ENCODE measurements around the gene SLC16A2. TPM values are rescaled to one million over a fixed set of nuclear protein-coding genes. Genes with fewer than 3 reads are reported as not detected.

The SLC16A2 gene
- 0.13 and 0.53 TPM in 2 replicates for total RNA-seq (2014; rRNA removed; shearing (Covaris generic))
- polyA plus RNA-seq (2015; cell fraction: cytosol; rRNA removed): 0.27 and 0.52 TPM in 2 replicates
- polyA plus RNA-seq (2015; cell fraction: nucleus; rRNA removed): 0.30 and 0.37 TPM in 2 replicates

DNA sequence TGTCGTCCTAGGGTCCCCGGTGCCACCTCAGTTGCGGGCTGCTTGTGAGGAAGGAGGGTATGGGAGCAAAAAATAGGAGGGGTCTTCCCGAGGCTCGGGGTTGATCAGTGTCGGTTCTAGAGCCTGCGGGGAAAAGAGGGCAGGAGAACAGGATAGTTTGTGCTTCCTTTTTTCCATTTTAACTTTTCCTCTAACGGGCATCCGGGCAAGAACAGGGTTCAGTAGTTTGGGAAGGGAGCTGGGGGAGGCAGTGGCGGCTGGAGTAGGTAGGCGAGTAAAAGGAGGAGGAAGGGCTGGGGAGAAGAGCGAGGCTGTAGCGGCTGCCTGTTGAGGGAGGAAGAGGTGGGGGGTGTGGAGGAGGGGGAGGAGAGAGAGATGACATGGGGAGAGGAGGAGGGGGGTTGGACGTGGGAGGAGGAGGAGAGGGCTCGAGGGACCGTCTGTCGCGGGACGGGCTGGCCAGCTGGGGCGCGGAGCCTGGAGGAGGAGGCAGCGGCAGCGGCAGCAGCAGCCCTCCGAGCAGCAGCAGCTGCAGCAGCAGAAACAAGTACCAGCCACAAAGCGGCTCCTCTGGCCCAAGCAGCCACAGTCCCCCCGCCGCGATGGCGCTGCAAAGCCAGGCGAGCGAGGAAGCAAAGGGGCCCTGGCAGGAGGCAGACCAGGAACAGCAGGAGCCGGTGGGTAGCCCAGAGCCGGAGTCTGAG lies at the start of gene SLC16A2:
SLC16A2 (plus strand) TSS at position 458 of the 704 bp plus-strand sequence; CDS start at position 603, 145 bp downstream.
- in situ Hi-C loops (cut with HindIII; ENCODE audit: low pct_unique_long_range_greater_than_20kb, low sequenced_read_pairs): no loop called here

DNA sequence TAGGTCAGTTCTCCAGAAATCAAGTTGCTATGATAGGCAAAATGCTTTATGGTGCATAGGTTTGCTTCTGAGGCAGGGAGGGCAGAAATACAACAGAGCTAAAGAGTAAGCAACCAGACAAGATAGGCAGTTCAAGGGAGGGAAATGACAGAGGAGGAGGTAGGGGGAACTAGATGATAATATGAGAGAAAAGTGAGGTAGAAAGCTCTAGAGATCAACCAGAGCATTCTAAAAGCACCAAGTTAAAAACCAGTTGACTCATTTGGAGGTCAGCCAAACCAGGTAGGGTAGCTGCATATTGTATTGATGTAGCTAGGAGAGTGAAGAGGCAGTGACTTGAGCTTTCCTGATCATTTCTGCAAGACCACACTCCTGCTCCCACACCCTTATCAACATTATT lies 49.0 kb upstream of the SLC16A2 start:
- DNase-seq (ENCODE audit: low read depth, low spot score): no peak
- in situ Hi-C loops (cut with HindIII; ENCODE audit: low pct_unique_long_range_greater_than_20kb, low sequenced_read_pairs): no loop called here

More for the DNA sequence above, at the start of gene SLC16A2:
- peak; percentile 9 for DNase-seq (ENCODE audit: low read depth, low spot score)

DNA sequence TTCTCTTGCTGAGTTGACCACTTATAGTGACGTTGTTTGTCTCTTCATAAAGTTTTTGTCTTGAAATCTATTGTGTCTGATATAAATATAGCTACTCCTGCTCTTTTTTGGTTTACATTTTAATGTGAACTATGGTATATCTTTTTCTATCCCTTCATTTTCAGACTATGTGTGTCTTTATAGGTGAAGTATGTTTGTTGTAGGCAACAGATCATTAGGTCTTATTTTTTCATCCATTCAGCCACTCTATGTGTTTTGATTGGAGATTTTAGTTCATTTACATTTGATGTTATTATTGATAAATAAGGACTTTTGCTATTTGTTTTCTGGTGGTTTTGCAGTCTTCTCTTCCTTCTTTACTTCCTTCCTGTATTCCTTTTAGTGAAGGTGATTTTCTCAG lies 44.0 kb upstream of the SLC16A2 start:
- in situ Hi-C loops (cut with HindIII; ENCODE audit: low pct_unique_long_range_greater_than_20kb, low sequenced_read_pairs): no loop called here
- no peak for DNase-seq (ENCODE audit: low read depth, low spot score)

DNA sequence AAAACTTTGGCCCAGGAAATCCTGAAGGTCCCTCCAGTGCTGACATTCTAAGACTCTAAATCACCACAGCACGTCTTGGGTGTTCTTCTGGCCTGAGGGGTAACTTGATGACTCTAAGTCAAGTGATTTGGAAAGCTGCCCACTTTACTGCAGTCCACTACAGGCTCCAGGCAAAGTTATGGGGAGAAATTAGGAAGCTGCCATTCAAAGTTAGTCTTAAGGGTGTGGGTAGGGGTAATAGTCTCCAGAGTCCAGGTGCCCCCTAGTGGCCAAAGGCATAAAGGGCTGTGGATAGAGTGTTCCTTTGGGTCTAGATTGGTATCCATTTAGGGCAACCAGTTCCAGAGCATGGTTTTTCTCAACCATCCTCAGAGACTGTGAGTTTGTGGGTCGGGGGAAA lies 38.7 kb upstream of the SLC16A2 start:
- in situ Hi-C loops (cut with HindIII; ENCODE audit: low pct_unique_long_range_greater_than_20kb, low sequenced_read_pairs): no loop called here
- peak; percentile 86 for DNase-seq (ENCODE audit: low read depth, low spot score)

DNA sequence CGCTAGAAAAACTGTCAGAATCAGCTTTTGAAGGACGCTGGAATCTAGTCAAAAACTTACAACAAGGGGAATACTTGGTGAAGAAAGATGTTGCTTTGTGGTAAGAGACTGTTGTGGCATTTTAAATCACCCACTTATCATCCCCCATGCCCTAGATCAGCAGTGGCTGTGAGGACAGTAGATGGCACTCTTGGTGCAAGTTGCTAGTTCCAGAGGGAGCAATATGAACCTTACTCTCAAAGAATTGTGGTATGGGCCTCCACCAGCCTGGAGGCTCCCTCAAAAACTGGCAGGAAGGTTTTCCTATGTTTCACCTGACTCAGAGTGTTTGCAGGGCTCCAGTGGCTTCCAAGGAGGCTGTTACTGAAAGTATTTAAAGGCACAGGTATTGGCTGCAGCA lies 37.7 kb upstream of the SLC16A2 start:
- in situ Hi-C loops (cut with HindIII; ENCODE audit: low pct_unique_long_range_greater_than_20kb, low sequenced_read_pairs): no loop called here
- DNase-seq (ENCODE audit: low read depth, low spot score): peak; percentile 63

DNA sequence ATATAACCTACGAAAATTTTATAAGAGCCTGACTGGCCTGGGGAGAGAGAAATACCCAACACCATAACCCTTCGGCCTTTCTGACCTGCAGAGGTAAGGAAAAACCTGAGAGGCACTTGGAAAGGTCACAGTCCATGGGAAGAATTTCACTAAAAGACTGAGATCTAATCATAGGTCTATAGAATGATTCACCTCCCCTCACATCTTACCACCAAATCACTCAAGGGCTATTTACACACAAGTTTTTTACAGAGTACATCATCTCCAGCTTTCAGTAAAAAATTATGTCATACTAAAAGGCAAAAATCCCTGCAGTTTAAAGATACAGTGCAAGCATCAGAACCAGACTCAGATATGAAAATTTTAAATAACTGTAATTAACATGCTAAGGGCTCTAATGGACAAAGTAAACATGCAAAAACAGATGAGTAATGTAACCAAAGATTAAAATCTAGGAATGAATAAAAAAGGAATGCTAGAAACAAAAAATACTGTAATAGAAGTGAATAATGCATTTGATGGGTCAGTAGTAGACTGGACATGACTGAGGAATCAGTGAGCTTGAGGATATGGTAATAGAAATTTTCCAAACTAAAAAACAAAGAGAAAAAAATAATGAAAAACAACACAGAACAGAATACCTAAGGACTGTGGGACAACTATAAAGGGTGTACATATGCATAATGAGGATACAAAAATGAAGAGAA lies 32.1 kb upstream of the SLC16A2 start:
- in situ Hi-C loops (cut with HindIII; ENCODE audit: low pct_unique_long_range_greater_than_20kb, low sequenced_read_pairs): no loop called here
- no peak for DNase-seq (ENCODE audit: low read depth, low spot score)

DNA sequence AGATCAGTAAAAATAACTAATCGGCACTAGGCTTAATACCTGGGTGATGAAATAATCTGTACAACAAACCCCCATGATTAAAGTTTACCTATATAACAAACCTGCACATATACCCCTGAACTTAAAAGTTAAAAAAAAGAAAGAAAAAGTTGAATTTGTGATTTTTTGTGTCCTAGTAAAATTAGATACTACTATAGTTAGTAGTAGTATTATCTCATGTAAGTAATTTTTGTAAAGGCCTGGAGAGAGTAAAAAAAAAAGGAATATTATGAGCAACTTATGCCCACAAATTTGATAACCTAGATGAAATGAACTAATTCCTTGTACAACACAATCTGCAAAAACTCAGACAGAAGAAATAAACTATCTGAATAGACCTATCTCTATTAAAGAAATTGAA lies 25.7 kb upstream of the SLC16A2 start:
- in situ Hi-C loops (cut with HindIII; ENCODE audit: low pct_unique_long_range_greater_than_20kb, low sequenced_read_pairs): no loop called here
- no peak for DNase-seq (ENCODE audit: low read depth, low spot score)

DNA sequence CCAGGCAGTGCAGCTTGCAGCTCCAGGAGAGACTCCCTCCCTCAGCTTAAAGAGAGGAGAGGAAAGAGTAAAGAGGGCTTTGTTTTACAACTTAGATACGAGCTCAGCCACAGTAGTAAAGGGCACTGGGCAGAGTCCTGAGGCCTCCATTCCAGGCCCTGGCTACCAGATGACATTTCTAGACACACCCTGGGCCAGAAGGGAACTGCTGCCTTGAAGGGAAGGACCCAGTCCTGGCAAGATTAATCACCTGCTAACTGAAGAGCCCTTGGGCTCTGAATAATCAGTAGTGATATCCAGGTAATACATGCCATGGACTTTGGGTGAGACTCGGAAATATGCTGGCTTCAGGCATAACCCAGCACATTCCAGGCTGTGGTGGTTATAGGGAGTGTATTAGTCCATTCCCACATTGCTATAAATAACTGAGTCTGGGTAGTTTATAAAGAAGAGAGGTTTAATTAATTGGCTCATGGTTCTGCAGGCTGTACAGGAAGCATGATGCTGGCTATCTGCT lies 15.3 kb upstream of the SLC16A2 start:
- in situ Hi-C loops (cut with HindIII; ENCODE audit: low pct_unique_long_range_greater_than_20kb, low sequenced_read_pairs): no loop called here
- DNase-seq (ENCODE audit: low read depth, low spot score): no peak

DNA sequence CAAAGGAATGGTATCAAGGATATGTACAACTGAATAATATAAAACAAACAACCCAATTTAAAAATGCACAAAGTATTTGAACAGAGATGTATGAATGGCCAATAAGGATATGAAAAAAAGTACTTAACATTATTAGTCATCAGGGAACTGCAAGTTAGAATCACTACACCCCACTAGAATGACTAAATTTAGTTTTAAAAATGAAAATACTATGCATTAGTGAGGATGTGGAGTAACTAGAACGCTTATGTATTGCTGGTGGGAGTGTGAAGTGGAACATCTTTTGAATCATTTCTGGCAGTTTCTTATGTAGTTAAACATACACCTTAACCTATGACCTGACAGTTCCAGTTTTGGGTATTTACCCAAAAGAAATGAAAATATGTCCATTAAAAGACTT lies 13.0 kb upstream of the SLC16A2 start:
- no peak for DNase-seq (ENCODE audit: low read depth, low spot score)

DNA sequence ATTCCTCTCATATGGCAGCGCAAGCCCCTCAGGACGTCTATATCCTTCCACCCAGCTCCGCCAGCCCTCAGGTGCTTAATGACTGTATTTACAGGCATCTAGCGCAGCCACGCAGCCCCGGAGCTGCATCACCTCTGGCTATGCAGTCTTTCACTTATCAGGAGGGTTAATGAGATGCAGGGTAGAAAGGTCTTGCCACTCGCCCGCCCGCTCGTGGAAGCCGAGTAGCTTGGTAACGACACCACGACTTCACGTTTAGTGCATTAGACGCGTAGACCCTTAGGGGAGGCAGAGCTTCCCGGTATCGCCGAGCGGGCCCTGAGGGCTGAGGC lies 1.5 kb upstream of the SLC16A2 start:
- in situ Hi-C loops (cut with HindIII; ENCODE audit: low pct_unique_long_range_greater_than_20kb, low sequenced_read_pairs): no loop called here

More for the DNA sequence above, 13.0 kb upstream of the SLC16A2 start:
- in situ Hi-C loops (cut with HindIII; ENCODE audit: low pct_unique_long_range_greater_than_20kb, low sequenced_read_pairs): no loop called here

DNA sequence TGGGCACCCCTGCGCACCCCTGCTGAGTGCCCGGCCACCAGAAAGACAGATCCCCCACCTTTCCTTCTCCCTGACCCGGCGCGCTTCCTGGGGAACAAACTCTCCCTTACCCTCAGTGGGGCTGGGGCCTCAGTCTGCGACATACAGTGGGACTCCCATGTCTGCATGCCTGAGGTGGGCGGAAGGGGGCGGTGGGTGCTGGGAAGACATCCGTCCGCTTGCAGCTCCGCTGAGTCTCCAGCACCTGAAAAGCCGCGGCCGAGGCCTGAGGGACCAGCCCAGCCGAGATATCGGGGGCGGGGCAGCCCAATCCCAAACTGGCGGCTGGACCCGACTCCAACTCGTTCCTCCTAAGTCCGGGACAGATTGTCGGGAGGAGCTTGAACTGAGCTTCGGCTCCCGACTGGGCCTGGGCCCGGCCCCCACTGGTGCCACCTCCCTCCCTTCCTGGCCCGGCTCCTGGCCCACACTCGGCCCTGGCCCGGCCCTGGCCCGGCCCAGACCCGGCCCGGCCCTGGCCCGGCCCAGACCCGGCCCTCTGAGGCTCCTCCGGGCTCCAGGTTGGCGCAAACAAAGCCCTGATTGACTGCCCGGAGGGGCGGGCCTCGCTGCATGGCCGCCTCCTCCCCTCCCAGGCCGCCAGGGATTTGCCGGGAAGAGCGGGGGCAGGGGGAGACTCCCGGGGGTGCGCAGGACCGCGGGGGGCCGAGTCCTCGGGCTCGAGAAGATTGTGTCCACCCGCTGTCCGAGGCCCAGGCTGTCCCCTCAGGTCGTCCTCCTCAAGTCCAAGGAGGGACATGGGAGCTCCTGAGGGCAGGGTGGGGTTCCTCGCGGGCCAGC lies 877 bp upstream of the SLC16A2 start:
- DNase-seq (ENCODE audit: low read depth, low spot score): peak; percentile 14
- in situ Hi-C loops (cut with HindIII; ENCODE audit: low pct_unique_long_range_greater_than_20kb, low sequenced_read_pairs): no loop called here

More for the DNA sequence above, 1.5 kb upstream of the SLC16A2 start:
- DNase-seq (ENCODE audit: low read depth, low spot score): no peak

DNA sequence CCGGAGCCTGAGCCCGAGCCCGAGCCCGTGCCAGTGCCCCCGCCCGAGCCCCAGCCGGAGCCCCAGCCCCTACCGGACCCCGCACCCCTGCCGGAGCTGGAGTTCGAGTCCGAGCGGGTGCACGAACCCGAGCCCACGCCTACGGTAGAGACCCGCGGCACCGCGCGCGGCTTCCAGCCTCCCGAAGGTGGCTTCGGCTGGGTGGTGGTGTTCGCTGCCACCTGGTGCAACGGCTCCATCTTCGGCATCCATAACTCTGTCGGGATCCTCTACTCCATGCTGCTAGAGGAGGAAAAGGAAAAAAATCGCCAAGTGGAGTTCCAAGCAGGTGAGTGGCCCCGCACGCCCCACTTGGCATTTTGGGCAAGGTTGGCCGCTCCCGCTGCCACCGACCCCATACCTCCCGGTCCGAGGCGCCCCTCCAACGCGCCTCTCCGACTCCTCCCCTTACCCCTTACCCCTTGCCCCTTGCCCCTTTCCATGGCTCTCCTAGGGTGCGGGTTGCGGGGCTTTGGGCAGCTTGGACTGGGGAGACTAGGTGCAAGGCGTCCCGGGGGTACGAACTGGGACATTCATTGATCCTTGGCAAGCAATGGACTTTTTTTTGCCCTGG lies 553 bp downstream of the SLC16A2 start:
- in situ Hi-C loops (cut with HindIII; ENCODE audit: low pct_unique_long_range_greater_than_20kb, low sequenced_read_pairs): no loop called here
- no peak for DNase-seq (ENCODE audit: low read depth, low spot score)

DNA sequence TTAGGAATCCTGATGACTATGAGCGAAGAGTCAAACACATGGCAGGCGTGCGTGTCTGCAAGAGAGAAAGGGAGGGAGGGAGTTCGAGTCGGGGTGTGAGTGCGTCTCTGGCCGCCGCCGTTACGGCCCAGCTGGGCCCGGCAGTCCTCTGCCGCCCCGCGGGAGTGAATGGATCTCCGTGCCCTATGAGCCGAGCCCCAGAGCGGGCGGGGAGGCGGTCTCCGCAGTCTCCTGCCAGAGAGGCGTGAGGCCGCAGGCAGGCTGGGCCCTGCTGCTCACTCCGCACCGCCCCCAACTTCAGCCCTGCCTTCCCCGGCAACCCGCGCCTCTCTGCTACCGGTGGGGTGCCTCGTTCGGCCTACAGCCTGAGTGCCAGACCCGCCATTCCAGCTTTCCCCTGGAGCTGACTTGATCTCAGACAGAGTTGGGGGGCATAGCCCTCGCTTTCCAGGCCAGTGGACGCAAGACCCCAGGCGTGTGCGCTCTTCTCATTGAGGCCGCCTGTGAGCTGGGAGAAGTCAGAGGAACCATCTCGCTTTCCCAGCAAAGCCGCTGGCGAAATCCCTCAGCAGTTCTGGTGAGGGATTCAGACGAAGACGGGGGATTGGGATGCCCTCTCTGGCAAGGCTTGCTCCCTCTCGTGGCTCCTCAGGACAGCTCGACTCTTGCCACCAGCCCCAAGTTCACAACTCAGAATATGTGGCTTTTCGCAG lies 1.4 kb downstream of the SLC16A2 start:
- no peak for DNase-seq (ENCODE audit: low read depth, low spot score)
- in situ Hi-C loops (cut with HindIII; ENCODE audit: low pct_unique_long_range_greater_than_20kb, low sequenced_read_pairs): no loop called here

DNA sequence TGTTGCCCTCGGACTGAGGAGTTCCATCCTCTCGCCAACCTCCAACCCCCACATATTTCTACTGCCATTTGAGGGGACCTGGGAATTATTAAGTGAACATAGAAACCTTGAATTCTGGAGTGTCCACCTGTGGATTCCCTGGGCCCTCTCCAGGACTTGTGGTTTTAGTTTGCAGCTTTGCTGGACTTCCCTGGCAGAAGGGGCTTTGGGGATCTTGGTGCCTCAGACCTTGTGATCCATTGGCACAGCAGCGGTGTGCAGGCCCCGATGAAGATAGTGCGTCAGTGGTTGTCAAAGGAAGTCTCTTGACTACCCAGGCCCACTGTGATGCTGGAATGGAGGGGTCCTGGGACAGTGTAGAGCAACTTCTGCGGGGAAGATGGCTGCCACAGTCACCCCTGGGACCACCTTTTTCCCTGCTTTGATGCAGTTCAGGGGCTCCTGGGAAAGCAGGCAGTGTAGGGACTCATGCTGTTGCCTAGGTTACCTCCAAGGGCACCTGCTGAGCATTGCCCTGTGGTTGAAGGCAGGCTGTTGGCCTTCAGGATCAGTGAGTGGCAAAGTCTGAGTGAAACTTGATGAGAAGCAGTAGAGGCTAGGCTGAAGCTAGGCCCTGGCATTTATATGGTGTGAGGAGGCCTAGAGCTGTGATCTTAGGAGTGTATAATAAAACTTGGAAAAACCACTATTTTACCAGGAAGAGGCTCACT lies 2.2 kb downstream of the SLC16A2 start:
- in situ Hi-C loops (cut with HindIII; ENCODE audit: low pct_unique_long_range_greater_than_20kb, low sequenced_read_pairs): no loop called here
- no peak for DNase-seq (ENCODE audit: low read depth, low spot score)

DNA sequence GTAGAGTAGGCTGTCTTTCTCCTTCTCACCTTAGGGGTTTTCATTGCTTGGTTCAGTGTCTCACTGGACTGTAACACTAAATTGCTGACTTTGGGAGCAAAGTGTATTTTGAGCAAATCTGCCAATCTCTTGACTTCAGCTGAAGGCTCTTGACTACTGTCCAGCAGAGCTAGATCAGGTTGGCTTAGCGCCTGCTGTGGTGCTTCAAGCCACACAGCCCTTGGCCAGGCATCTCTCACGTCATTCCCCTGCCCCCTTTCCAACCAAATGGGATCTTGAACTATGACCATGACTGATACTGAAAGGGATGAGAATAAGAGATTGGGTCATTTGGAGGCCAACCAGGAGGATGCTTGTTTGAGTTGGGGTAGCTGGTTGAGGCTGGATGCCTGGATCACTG lies 4.8 kb downstream of the SLC16A2 start:
- in situ Hi-C loops (cut with HindIII; ENCODE audit: low pct_unique_long_range_greater_than_20kb, low sequenced_read_pairs): no loop called here
- DNase-seq (ENCODE audit: low read depth, low spot score): no peak

DNA sequence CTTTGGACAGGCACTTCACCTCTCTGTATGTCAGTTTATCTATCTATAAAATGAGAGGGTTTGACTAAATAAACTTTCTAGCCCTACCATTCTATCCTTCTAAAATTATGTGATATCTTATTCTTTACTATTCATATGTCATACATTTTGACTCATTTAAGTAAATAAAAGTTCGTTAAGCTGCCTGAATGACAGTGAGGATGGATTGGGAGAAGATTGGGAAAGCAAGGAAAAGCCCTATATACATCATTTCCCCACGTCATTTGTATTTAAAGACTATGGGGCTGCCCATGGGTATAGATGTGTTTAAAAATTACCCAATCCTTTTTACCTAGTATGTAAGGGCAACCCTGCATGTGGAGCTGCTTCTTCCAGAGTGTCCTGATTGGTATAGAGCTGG lies 5.3 kb downstream of the SLC16A2 start:
- in situ Hi-C loops (cut with HindIII; ENCODE audit: low pct_unique_long_range_greater_than_20kb, low sequenced_read_pairs): no loop called here
- no peak for DNase-seq (ENCODE audit: low read depth, low spot score)

DNA sequence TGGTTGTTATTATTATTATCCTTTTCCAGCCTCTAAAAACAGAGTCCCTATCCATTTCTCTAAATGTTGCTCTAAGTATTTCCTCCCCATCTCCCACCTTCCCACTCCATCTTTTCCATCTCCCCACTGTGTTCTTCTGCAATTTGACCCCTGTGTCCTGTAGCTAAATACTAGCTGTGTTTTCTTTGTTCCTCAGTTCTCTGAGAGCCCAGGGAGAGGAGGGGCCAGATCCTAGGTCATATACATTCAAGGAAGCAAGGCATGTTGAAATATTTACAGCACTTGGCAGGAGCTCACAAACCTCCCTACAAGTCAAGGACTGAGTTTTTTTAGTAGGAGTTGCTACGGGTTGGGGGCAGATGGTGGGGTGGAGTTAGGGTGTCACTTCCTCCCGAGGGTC lies 10.5 kb downstream of the SLC16A2 start:
- in situ Hi-C loops (cut with HindIII; ENCODE audit: low pct_unique_long_range_greater_than_20kb, low sequenced_read_pairs): no loop called here
- no peak for DNase-seq (ENCODE audit: low read depth, low spot score)
